WTC11 (cell line): ENCODE results near the gene CCDC12. TPM values are rescaled to one million over a fixed set of nuclear protein-coding genes. Genes with fewer than 3 reads are reported as not detected.

Experiments
- ATAC-seq: fragments of 200-7000 bp; cut with Tn5 transposase; 2 replicates; pipeline ENCODE4 v1.10.0; 2021; ENCODE audit warnings: mild to moderate bottlenecking, moderate library complexity
- CTCF ChIA-PET: fragments of 300-600 bp; sonication (Branson Sonifier 250); formaldehyde crosslinking; loops from one replicate; lab custom pipeline; 2021; ENCODE audit warnings: antibody characterized with exemption; lab: Charles Lee
- POLR2A ChIA-PET: fragments of 350-600 bp; sonication (Branson Sonifier 250); formaldehyde crosslinking; loops from one replicate; lab custom pipeline; 2021; ENCODE audit warnings: antibody characterized with exemption; lab: Charles Lee
- DNase-seq: peaks from one replicate; pipeline ENCODE4 v3.0.0; 2021; ENCODE audit warnings: low spot score
- H3K27ac Mint-ChIP-seq: 2 replicates; pipeline ENCODE4 v1.8.0; 2021; ENCODE audit warnings: mixed read lengths
- H3K27me3 Mint-ChIP-seq: 2 replicates; pipeline ENCODE4 v1.8.0; 2021; ENCODE audit warnings: low read depth, mild to moderate bottlenecking, moderate library complexity, mixed read lengths
- H3K36me3 Mint-ChIP-seq: 2 replicates; pipeline ENCODE4 v1.8.0; 2021; ENCODE audit warnings: mixed read lengths
- H3K4me1 Mint-ChIP-seq: 2 replicates; pipeline ENCODE4 v1.8.0; 2022; ENCODE audit warnings: mixed read lengths
- H3K4me3 Mint-ChIP-seq: 2 replicates; pipeline ENCODE4 v1.8.0; 2021; ENCODE audit warnings: mild to moderate bottlenecking, moderate library complexity, mixed read lengths
- H3K9me3 Mint-ChIP-seq: 2 replicates; pipeline ENCODE4 v1.8.0; 2021; ENCODE audit warnings: mixed read lengths
- AFF4 ChIP-seq: sonication (generic); formaldehyde crosslinking; IDR thresholded peaks from 2 replicates; pipeline ENCODE4 v1.8.1; 2023; ENCODE audit warnings: mild to moderate bottlenecking, missing genetic modification reagents, borderline replicate concordance
- CBFB ChIP-seq: sonication (generic); formaldehyde crosslinking; IDR thresholded peaks from 2 replicates; pipeline ENCODE4 v1.8.1; 2022; ENCODE audit warnings: mild to moderate bottlenecking, low read depth, missing genetic modification reagents
- CREB1 ChIP-seq: sonication (generic); formaldehyde crosslinking; IDR thresholded peaks from 2 replicates; pipeline ENCODE4 v1.8.0; 2023; ENCODE audit warnings: mild to moderate bottlenecking, missing genetic modification reagents
- CTCF ChIP-seq: fragments of 200-600 bp; IDR thresholded peaks from 2 replicates; pipeline ENCODE4 v1.8.0; 2022; ENCODE audit warnings: antibody characterized with exemption
- FOXJ3 ChIP-seq: sonication (generic); formaldehyde crosslinking; IDR thresholded peaks from 2 replicates; pipeline ENCODE4 v1.9.0; 2021; ENCODE audit warnings: missing genetic modification reagents, mild to moderate bottlenecking, borderline replicate concordance
- FOXK1 ChIP-seq: sonication (generic); formaldehyde crosslinking; IDR thresholded peaks from 2 replicates; pipeline ENCODE4 v1.8.0; 2022; ENCODE audit warnings: mild to moderate bottlenecking, moderate library complexity, missing genetic modification reagents
- GRHL2 ChIP-seq: fragments of 250-450 bp; sonication (Bioruptor Pico); IDR thresholded peaks from 2 replicates; pipeline ENCODE4 v1.8.0; 2022; ENCODE audit warnings: mild to moderate bottlenecking, moderate library complexity; ENCODE audit not compliant: insufficient replicate concordance, severe bottlenecking
- JUN ChIP-seq: sonication (generic); formaldehyde crosslinking; IDR thresholded peaks from 2 replicates; pipeline ENCODE4 v1.8.0; 2023; ENCODE audit warnings: mild to moderate bottlenecking, missing genetic modification reagents
- MLX ChIP-seq: sonication (generic); formaldehyde crosslinking; IDR thresholded peaks from 2 replicates; pipeline ENCODE4 v1.8.1; 2023; ENCODE audit warnings: mild to moderate bottlenecking, missing genetic modification reagents, moderate library complexity
- NFATC4 ChIP-seq: fragments of 250-450 bp; sonication (Bioruptor Pico); IDR thresholded peaks from 2 replicates; pipeline ENCODE4 v1.9.0; 2021; ENCODE audit warnings: mild to moderate bottlenecking
- NFE2L1 ChIP-seq: sonication (generic); formaldehyde crosslinking; IDR thresholded peaks from 2 replicates; pipeline ENCODE4 v1.8.1; 2023; ENCODE audit warnings: missing genetic modification reagents
- PRRX2 ChIP-seq: fragments of 250-450 bp; sonication (Bioruptor Pico); IDR thresholded peaks from 2 replicates; pipeline ENCODE4 v1.8.0; 2021; ENCODE audit warnings: mild to moderate bottlenecking
- RORB ChIP-seq: fragments of 250-450 bp; sonication (Bioruptor Pico); IDR thresholded peaks from 2 replicates; pipeline ENCODE4 v1.9.0; 2021; ENCODE audit warnings: mild to moderate bottlenecking
- SOX15 ChIP-seq: fragments of 250-450 bp; sonication (Bioruptor Pico); IDR thresholded peaks from 2 replicates; pipeline ENCODE4 v1.9.0; 2021; ENCODE audit warnings: mild to moderate bottlenecking
- SP1 ChIP-seq: sonication (generic); formaldehyde crosslinking; conservative IDR thresholded peaks from 2 replicates; pipeline ENCODE4 v1.8.1; 2022; ENCODE audit warnings: missing genetic modification reagents
- STAT6 ChIP-seq: sonication (generic); formaldehyde crosslinking; conservative IDR thresholded peaks from 2 replicates; pipeline ENCODE4 v1.8.1; 2023; ENCODE audit warnings: mild to moderate bottlenecking, low read depth, missing genetic modification reagents, moderate library complexity
- TCF7 ChIP-seq: sonication (generic); formaldehyde crosslinking; IDR thresholded peaks from 2 replicates; pipeline ENCODE4 v1.8.0; 2022; ENCODE audit warnings: mild to moderate bottlenecking, low read depth, missing genetic modification reagents, moderate library complexity
- ZNF121 ChIP-seq: sonication (generic); formaldehyde crosslinking; IDR thresholded peaks from 2 replicates; pipeline ENCODE4 v1.8.0; 2023; ENCODE audit warnings: missing genetic modification reagents
- ZNF138 ChIP-seq: sonication (generic); formaldehyde crosslinking; conservative IDR thresholded peaks from 2 replicates; pipeline ENCODE4 v1.8.1; 2022; ENCODE audit warnings: mild to moderate bottlenecking, moderate library complexity, missing genetic modification reagents
- ZNF232 ChIP-seq: sonication (generic); formaldehyde crosslinking; IDR thresholded peaks from 2 replicates; pipeline ENCODE4 v1.8.0; 2022; ENCODE audit warnings: mild to moderate bottlenecking, missing genetic modification reagents
- ZNF396 ChIP-seq: fragments of 250-450 bp; sonication (Bioruptor Pico); IDR thresholded peaks from 2 replicates; pipeline ENCODE4 v1.8.0; 2021; ENCODE audit warnings: mild to moderate bottlenecking, moderate library complexity, borderline replicate concordance
- ZNF512 ChIP-seq: sonication (generic); formaldehyde crosslinking; IDR thresholded peaks from 2 replicates; pipeline ENCODE4 v1.8.1; 2022; ENCODE audit warnings: missing genetic modification reagents, borderline replicate concordance
- total RNA-seq: library from RNA; stranded (reverse); gene quantifications from 3 replicates; pipeline ENCODE4 v1.2.3, GENCODE V29; 2021

The CCDC12 gene
- total RNA-seq, 1 experiment from 2014 or later = 59.1 TPM

- TF ChIP-seq ZNF121 (no peak), SP1 (CRISPR knock-in tag) (no peak), ZNF232 (CRISPR knock-in tag) (no peak)
- ChIA-PET CTCF (interaction anchor here (1.2 to 1.7 kb wide), 4 partner anchors 17 to 38 kb away, joined by 3 to 6 read pairs (median 3); partner anchors contain the start of gene NBEAL2), POLR2A (no interaction called here)
- DNase-seq (no peak), ATAC-seq (no peak)
- Mint-ChIP-seq H3K9me3 (no peaks in the 10 kb centered on the region), H3K4me1 (peaks cover 75% of the 10 kb centered on the region), H3K36me3 (peaks cover 3% of the 10 kb centered on the region; the same call in 1 of the 2 replicates), H3K27ac (peak overlapping the region; percentile 12), H3K4me3 (no peak overlapping the region), H3K27me3 (no peaks in the 10 kb centered on the region)
These were observed 28.4 kb downstream of the CCDC12 start for GRCh38 chr3:46947981-46948791.

GRCh38 chr3:46947546-46947901 is 29.0 kb downstream of the CCDC12 start:
- peaks cover 75% of the 10 kb centered on the region for H3K4me1 Mint-ChIP-seq
- H3K36me3 Mint-ChIP-seq = peaks cover 3% of the 10 kb centered on the region; the same call in 1 of the 2 replicates
- H3K27ac Mint-ChIP-seq = peak overlapping the region; percentile 12; the same call in 1 of the 2 replicates
- no peak overlapping the region for H3K4me3 Mint-ChIP-seq
- ChIA-PET CTCF (interaction anchor here (1.2 to 1.7 kb wide), 3 partner anchors 17 to 38 kb away, joined by 3 to 6 read pairs (median 3); no protein-coding TSS in a partner anchor), POLR2A (no interaction called here)
- no peak for DNase-seq
- ATAC-seq = no peak
- no peaks in the 10 kb centered on the region for H3K9me3 Mint-ChIP-seq
- H3K27me3 Mint-ChIP-seq = no peaks in the 10 kb centered on the region
- TF ChIP-seq CREB1 (CRISPR knock-in tag) (no peak), NFE2L1 (CRISPR knock-in tag) (no peak), FOXK1 (no peak), CTCF (no peak), CBFB (CRISPR knock-in tag) (no peak), PRRX2 (no peak), NFATC4 (CRISPR knock-in tag) (no peak), MLX (CRISPR knock-in tag) (no peak), AFF4 (no peak), JUN (CRISPR knock-in tag) (no peak), ZNF396 (CRISPR knock-in tag) (no peak), SOX15 (CRISPR knock-in tag) (no peak), STAT6 (no peak), ZNF138 (CRISPR knock-in tag) (no peak), ZNF512 (CRISPR knock-in tag) (no peak), FOXJ3 (CRISPR knock-in tag) (no peak), SP1 (CRISPR knock-in tag) (no peak), GRHL2 (CRISPR knock-in tag) (no peak), RORB (CRISPR knock-in tag) (no peak), TCF7 (no peak)
- TF ChIP-seq, all 79 proteins: peak for 0
